Thoracic aorta (tissue), 2 donors: ENCODE data around the gene ZCCHC7. TPM values are rescaled to one million over a fixed set of nuclear protein-coding genes. Genes with fewer than 3 reads are reported as not detected.

Experiments
- ATAC-seq: fragments of 150-250 bp; one replicate; pipeline ENCODE4 v1.8.0; 2017; ENCODE audit warnings: low read depth; ENCODE audit not compliant: insufficient number of reproducible peaks, low FRiP score
- DNase-seq: peaks from one replicate; pipeline ENCODE4 v3.0.0-alpha.2; 2020; ENCODE audit warnings: low spot score
- H3K27ac ChIP-seq, 2 donors: fragments of 200-600 bp; sonication (generic); 1 replicate in 1 of 2; 2 replicates in 1 of 2; pipeline ENCODE4 v1.5.1; 2016; ENCODE audit warnings: mild to moderate bottlenecking in 2 of 2, moderate library complexity in 2 of 2
- H3K27me3 ChIP-seq: fragments of 200-600 bp; sonication (generic); replicated peaks from 2 replicates; pipeline ENCODE4 v1.6.0; 2016; ENCODE audit warnings: mild to moderate bottlenecking; ENCODE audit not compliant: insufficient read depth
- H3K36me3 ChIP-seq: fragments of 200-600 bp; sonication (generic); one replicate; pipeline ENCODE4 v1.5.1; 2016
- H3K4me1 ChIP-seq, 2 donors: fragments of 200-600 bp; sonication (generic); 1 replicate in 1 of 2; 2 replicates in 1 of 2; pipeline versions ENCODE4 v1.5.1 to v1.6.0; 2016; ENCODE audit warnings: low read depth in 2 of 2, mild to moderate bottlenecking in 1 of 2; ENCODE audit not compliant: control insufficient read depth in 1 of 2
- H3K4me3 ChIP-seq: fragments of 200-600 bp; sonication (generic); 2 replicates; pipeline ENCODE4 v1.5.1; 2016; ENCODE audit warnings: mild to moderate bottlenecking
- H3K9me3 ChIP-seq: fragments of 200-600 bp; sonication (generic); 2 replicates; pipeline ENCODE4 v1.5.1; 2016
- CTCF ChIP-seq: fragments of 200-600 bp; sonication (generic); IDR thresholded peaks from one replicate; pipeline ENCODE4 v1.5.1; 2019; ENCODE audit warnings: antibody characterized with exemption
- total RNA-seq, 2 donors: library from RNA; depleted of rRNA; stranded (reverse); fragments of >200 nt; gene quantifications; one replicate each; pipeline versions ENCODE4 v1.1.0 to v1.2.3, GENCODE V29; 2016

The ZCCHC7 gene
- total RNA-seq, 2 donors from 2014 or later = 13.8 to 19.5 TPM

- no peak overlapping the region for H3K27ac ChIP-seq
- peaks cover 3% of the 10 kb centered on the region for H3K36me3 ChIP-seq
- no peak for ATAC-seq
- H3K4me3 ChIP-seq = no peak overlapping the region
- peaks cover 0 to 5% of the 10 kb centered on the region in 2 donors for H3K4me1 ChIP-seq
- no peak for TF ChIP-seq CTCF
- H3K27me3 ChIP-seq = no peaks in the 10 kb centered on the region
- DNase-seq = no peak
- H3K9me3 ChIP-seq = no peaks in the 10 kb centered on the region
These were observed 71.2 kb downstream of the ZCCHC7 start for GRCh38 chr9:37191403-37192089.

GRCh38 chr9:37192803-37193202 lies 72.4 kb downstream of the ZCCHC7 start:
- DNase-seq = no peak
- no peak overlapping the region for H3K4me3 ChIP-seq
- H3K4me1 ChIP-seq = peaks cover 9 to 18% of the 10 kb centered on the region in 2 donors
- peaks cover 3% of the 10 kb centered on the region for H3K36me3 ChIP-seq
- no peaks in the 10 kb centered on the region for H3K27me3 ChIP-seq
- ATAC-seq = no peak
- no peaks in the 10 kb centered on the region for H3K9me3 ChIP-seq
- no peak overlapping the region for H3K27ac ChIP-seq
- TF ChIP-seq CTCF = no peak

- ATAC-seq = no peak
These were observed 77.0 kb downstream of the ZCCHC7 start for GRCh38 chr9:37197158-37198038.

GRCh38 chr9:37198039-37198729 lies 77.8 kb downstream of the ZCCHC7 start:
- Histone ChIP-seq H3K36me3 (no peaks in the 10 kb centered on the region), H3K9me3 (no peaks in the 10 kb centered on the region), H3K4me1 (peaks cover 13 to 20% of the 10 kb centered on the region in 2 donors), H3K4me3 (no peak overlapping the region), H3K27me3 (no peaks in the 10 kb centered on the region), H3K27ac (no peak overlapping the region)
- DNase-seq (no peak), ATAC-seq (no peak)
- no peak for TF ChIP-seq CTCF

More at GRCh38 chr9:37197158-37198038, 77.0 kb downstream of the ZCCHC7 start:
- H3K36me3 ChIP-seq = no peaks in the 10 kb centered on the region
- H3K9me3 ChIP-seq = no peaks in the 10 kb centered on the region
- no peak overlapping the region for H3K27ac ChIP-seq
- peaks cover 13 to 20% of the 10 kb centered on the region in 2 donors for H3K4me1 ChIP-seq
- no peaks in the 10 kb centered on the region for H3K27me3 ChIP-seq
- DNase-seq = no peak
- H3K4me3 ChIP-seq = no peak overlapping the region
- TF ChIP-seq CTCF = no peak

GRCh38 chr9:37198831-37199230 lies 78.5 kb downstream of the ZCCHC7 start:
- TF ChIP-seq CTCF = no peak
- Histone ChIP-seq H3K4me1 (peaks cover 13 to 20% of the 10 kb centered on the region in 2 donors), H3K9me3 (no peaks in the 10 kb centered on the region), H3K27me3 (no peaks in the 10 kb centered on the region), H3K36me3 (no peaks in the 10 kb centered on the region), H3K4me3 (no peak overlapping the region), H3K27ac (no peak overlapping the region)
- DNase-seq (no peak), ATAC-seq (no peak)
